HG03039 (cell line): ENCODE data around the gene SLC6A6.

ENCODE experiments used
- ATAC-seq: cut with Tn5 transposase; IDR thresholded peaks from one replicate; pipeline ENCODE4 v1.9.1; 2021; ENCODE audit warnings: mild to moderate bottlenecking, moderate library complexity; ENCODE audit not compliant: unreplicated experiment

Gene SLC6A6

GRCh38 chr3:14451844-14452739 is 49.7 kb downstream of the SLC6A6 start:
- ATAC-seq = no peak

- no peak for ATAC-seq
Measured at GRCh38 chr3:14452740-14453710, 50.6 kb downstream of the SLC6A6 start.

GRCh38 chr3:14453876-14454638 is 51.7 kb downstream of the SLC6A6 start:
- ATAC-seq = no peak

DNA sequence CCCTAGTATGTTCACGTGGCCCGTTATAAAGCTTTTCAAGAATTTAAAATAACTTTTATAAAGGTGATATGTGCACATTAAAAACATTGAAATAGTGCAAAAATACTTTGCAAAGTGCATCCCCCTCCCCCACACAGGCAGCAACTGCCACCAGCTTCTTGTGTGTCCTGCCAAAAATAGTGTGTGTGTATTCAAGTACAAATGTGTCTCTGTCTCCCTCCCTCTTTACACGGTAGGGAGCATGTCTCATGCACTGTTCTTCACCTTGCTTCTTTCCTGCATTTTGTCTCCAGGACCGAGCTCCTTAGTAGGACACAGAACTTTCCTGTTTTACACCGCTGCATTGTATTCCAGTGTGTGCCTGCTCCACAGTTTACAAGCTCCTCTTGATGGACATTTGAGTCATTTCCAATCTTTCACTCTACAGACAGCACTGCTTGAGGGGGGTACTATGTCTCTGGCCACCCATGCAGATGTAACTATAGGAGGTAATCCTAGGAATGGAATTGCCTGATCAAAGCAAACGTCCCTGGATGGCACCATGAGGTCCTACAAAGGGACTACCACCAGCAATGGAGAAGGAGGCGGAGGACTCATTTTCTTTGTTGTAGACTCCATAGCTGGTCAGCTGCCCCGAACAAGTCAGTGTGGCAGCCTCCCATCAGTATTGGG is 52.4 kb downstream of the SLC6A6 start:
- no peak for ATAC-seq

DNA sequence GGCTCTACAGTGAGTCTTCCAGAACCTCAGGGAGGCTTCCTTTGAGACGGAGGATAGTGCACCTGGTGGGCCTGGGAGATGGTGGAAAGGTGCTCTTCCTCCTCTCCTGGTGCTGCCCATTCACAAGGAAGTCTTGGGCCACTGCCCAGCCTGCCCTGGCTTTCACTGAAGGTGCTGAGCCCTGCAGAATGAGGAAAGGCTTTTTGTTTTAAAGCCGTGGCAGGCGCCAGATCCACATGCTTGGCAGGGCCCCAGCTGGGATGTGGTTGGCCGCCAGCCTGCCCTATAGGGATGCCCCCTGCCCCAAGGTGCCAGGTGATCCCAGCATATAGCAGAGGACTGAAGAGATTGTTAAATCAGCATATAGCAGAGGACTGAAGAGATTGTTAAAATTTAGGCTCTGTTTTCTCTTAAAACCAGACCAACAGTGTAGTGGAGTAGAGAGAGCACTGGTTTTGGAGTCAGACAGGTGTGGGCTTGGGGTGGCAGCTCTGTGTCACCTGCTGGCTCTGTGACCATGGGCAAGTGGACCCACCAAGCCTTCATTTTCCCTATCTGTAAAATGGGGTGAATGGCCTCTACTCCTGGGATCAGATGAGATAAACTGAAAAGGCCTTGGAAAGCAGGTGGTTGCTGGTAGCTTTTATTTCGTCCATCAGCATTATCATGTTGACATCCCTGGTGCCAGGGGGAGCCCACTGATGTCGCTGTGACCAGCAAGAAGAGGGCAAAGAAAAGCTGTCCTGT is 53.3 kb downstream of the SLC6A6 start:
- no peak for ATAC-seq

DNA sequence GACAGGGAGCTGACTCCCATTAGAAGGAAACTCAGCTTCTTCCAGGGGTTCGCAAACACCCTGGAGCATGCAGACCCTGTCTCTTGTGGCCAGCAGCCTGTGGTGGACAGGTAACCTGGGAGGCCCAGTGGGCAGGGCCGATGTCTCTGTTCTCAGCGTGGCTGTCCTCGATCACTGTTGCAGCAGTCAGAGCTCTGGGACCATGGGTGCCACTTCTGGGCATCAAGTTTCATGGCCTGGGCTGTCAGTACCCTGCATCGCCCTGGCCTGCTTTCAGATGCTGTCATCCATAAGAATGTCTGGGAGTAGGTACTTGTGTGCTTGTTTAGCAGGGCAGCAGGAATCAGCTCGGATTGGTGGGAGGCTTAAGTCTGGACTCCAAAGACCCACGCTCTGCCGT is 54.4 kb downstream of the SLC6A6 start:
- no peak for ATAC-seq

GRCh38 chr3:14457481-14457880 is 55.1 kb downstream of the SLC6A6 start:
- ATAC-seq = no peak

DNA sequence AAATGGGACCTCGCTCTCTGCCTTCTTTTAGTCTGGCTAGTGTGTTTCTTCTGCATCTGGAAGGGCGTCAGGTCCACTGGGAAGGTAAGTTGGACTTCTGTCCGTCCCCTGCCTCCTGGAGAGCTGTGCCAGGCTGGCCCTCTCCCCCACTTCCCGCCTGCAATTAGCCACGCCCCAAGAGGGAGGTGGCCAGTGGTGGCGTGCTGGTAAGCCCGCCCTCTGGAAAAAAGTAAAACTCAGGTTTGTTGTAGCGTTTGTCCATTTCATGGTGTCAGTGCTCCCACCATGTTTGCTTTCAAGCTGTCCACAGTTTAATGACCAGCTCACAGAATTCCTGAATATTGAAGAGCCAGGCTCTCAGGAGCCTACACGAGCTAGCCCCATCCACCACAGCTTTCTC is 55.6 kb downstream of the SLC6A6 start:
- no peak for ATAC-seq

GRCh38 chr3:14458434-14459275 is 56.2 kb downstream of the SLC6A6 start:
- ATAC-seq = no peak

DNA sequence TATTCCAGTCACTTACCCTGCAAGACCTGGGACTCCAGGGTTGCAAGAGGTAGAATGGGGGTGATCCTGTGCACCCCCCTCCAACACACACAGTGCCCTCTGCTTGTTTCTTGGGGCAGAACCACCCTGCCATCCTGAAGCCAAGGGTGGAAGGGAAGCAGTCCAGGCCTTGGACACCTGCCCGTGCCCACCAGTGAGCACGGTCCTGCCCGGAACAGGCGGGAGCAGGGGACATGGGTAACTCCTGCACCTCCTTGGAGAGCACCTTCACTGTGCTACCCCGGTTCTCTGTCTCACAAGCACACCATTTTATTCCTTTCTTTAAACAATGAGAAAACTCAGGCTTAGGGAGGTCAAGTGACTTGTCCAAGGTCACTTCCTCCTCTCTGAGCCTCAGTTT is 57.0 kb downstream of the SLC6A6 start:
- ATAC-seq = no peak

DNA sequence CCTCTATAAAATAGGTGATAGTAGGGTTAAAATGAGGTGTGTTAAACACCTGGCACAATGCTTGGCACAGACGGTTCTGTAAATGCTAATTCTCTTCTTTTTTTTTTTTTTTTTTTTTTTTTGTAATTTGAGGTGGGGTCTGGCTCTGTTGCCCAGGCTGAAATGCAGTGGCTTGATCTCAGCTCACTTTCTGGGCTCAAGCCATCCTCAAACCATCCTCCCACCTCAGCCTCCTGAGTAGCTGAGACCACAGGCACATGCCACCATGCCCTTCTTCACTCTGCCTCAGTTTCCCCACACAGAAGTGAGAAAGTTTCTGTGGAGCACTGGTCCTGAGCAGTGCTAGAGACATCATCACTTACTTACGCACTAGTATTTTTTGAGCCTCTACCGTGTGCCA is 57.4 kb downstream of the SLC6A6 start:
- no peak for ATAC-seq

GRCh38 chr3:14460342-14461005 is 58.1 kb downstream of the SLC6A6 start:
- no peak for ATAC-seq

GRCh38 chr3:14461006-14461747 is 58.8 kb downstream of the SLC6A6 start:
- ATAC-seq = no peak

- no peak for ATAC-seq
Measured at GRCh38 chr3:14461748-14462324, 59.4 kb downstream of the SLC6A6 start.

DNA sequence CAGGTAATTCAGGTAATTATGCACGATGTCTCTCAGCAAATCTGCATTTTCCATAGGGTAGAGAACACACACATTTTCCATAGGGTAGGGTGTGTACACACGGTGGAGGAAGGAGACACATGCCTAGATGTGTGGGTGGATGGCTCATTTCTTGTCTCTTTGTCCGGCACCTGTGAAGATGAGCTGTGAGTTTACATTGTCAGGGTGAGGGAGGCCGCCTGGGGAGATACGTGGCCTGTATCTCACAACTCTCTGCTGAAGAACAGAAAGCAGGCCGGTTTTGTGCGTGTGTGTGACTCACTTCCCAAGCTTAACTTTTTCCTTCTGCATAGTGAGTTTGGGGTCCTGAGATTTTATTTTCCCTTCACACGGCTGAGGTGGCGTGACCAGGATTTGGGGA is 60.3 kb downstream of the SLC6A6 start:
- no peak for ATAC-seq

- no peak for ATAC-seq
Measured at GRCh38 chr3:14463330-14464140, 61.1 kb downstream of the SLC6A6 start.

DNA sequence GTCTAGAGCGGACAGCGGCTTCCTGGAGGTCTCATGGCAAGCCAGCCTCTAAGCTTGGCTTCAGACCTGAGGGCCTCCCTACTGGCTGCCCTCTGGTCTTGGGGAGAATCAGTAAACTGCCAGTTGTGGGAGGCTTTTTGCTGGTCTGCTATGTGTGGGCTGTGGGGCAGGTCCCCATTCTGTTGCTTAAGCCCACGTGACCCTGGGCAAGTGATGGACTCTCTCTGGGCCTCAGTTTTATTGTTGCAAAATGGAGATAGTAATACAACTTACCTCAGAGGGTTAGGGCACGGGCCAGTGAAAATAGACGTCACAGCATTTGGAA is 61.7 kb downstream of the SLC6A6 start:
- ATAC-seq = no peak
